Urothelium cell line (cell line): Measurements from ENCODE around the gene CAMP.
"Not testable (repeated sequence)": the region's sequence is repeated elsewhere in the genome, so short reads cannot be mapped to it uniquely, and the experiment has no call there.

Source experiments
- DNase-seq: peaks from one replicate; pipeline ENCODE4 v3.0.0; 2011; ENCODE audit warnings: low spot score, mixed read lengths
- FAIRE-seq: peaks from 2 replicates; lab custom pipeline; 2011; peaks lifted over from hg19 to GRCh38; lab: Jason Lieb, UNC

CAMP gene

GRCh38 chr3:48248095-48248850, 25.0 kb downstream of the CAMP start:
- DNase-seq, result no peak
- no peak for FAIRE-seq

GRCh38 chr3:48256557-48256956, 33.3 kb downstream of the CAMP start:
- DNase-seq (no peak), FAIRE-seq (no peak)

GRCh38 chr3:48258530-48258929, 35.2 kb downstream of the CAMP start:
- FAIRE-seq (no peak), DNase-seq (no peak)

GRCh38 chr3:48267782-48268181, 44.5 kb downstream of the CAMP start:
- DNase-seq (no peak), FAIRE-seq (no peak)

GRCh38 chr3:48268381-48268935, 45.2 kb downstream of the CAMP start:
- DNase-seq (peak; percentile 39), FAIRE-seq (peak; percentile 52)

GRCh38 chr3:48268936-48269561, 45.8 kb downstream of the CAMP start:
- FAIRE-seq (peak; percentile 83), DNase-seq (no peak)

- no peak for DNase-seq
- FAIRE-seq, result no peak
Observed at GRCh38 chr3:48269592-48269991, 46.3 kb downstream of the CAMP start.

- DNase-seq (no peak), FAIRE-seq (no peak)
Observed at GRCh38 chr3:48270306-48270705, 47.0 kb downstream of the CAMP start.

GRCh38 chr3:48271223-48271622, 47.9 kb downstream of the CAMP start:
- not testable (repeated sequence) for DNase-seq, FAIRE-seq

- FAIRE-seq (no peak), DNase-seq (no peak)
Observed at GRCh38 chr3:48271763-48272498, 48.6 kb downstream of the CAMP start.

GRCh38 chr3:48273594-48274211, 50.4 kb downstream of the CAMP start:
- no peak for FAIRE-seq
- peak; percentile 76 for DNase-seq

- DNase-seq (no peak), FAIRE-seq (no peak)
Observed at GRCh38 chr3:48274452-48274851, 51.2 kb downstream of the CAMP start.
